ENCODE data around the gene LDLR. TPM values are rescaled to one million over a fixed set of nuclear protein-coding genes. Genes with fewer than 3 reads are reported as not detected.
A peak's percentile ranks its signal among the peaks of the same experiment; 100 is the strongest.

The LDLR gene
- total RNA-seq, 1 donor, result 326 TPM

GRCh38 chr19:11151181-11151580 is 61.9 kb downstream of the LDLR start:
- DNase-seq (ENCODE audit: insufficient read length, low spot score, missing footprints), result peak; percentile 70
- Histone ChIP-seq H3K4me3 (ENCODE audit: insufficient read depth, low read length) (no peak overlapping the region), H3K36me3 (ENCODE audit: insufficient read depth, low read length) (peaks cover 3% of the 10 kb centered on the region), H3K79me2 (ENCODE audit: insufficient read depth, low read length) (peaks cover 38% of the 10 kb centered on the region), H3K4me1 (ENCODE audit: insufficient read depth, low read length) (peaks cover 27% of the 10 kb centered on the region), H3K9me3 (ENCODE audit: low read depth, low read length) (no peaks in the 10 kb centered on the region), H3K4me2 (ENCODE audit: insufficient read depth, low read length) (no peak overlapping the region), H4K20me1 (ENCODE audit: insufficient read depth, low read length) (no peaks in the 10 kb centered on the region), H3K27me3 (ENCODE audit: insufficient read depth, low read length) (no peaks in the 10 kb centered on the region), H2AFZ (ENCODE audit: low read length) (peak overlapping the region; percentile 93), H3K27ac (ENCODE audit: low read depth, low read length) (peak overlapping the region; percentile 82)
- TF ChIP-seq CTCF (IDR thresholded peaks at IDR 0.05; ENCODE audit: extremely low read depth, low read depth, low read length), result no peak

- no peak for TF ChIP-seq CTCF (IDR thresholded peaks at IDR 0.05; ENCODE audit: extremely low read depth, low read depth, low read length)
- H3K27ac ChIP-seq (ENCODE audit: low read depth, low read length), result peak overlapping the region; percentile 84
These were observed 63.2 kb downstream of the LDLR start for GRCh38 chr19:11152318-11153062.

GRCh38 chr19:11154683-11155047 is 65.4 kb downstream of the LDLR start:
- Histone ChIP-seq H2AFZ (ENCODE audit: low read length) (peak overlapping the region; percentile 86), H3K4me1 (ENCODE audit: insufficient read depth, low read length) (peaks cover 32% of the 10 kb centered on the region), H3K9me3 (ENCODE audit: low read depth, low read length) (no peaks in the 10 kb centered on the region), H3K4me2 (ENCODE audit: insufficient read depth, low read length) (peak overlapping the region; percentile 83), H3K4me3 (ENCODE audit: insufficient read depth, low read length) (peak overlapping the region; percentile 88), H3K36me3 (ENCODE audit: insufficient read depth, low read length) (no peaks in the 10 kb centered on the region), H3K27ac (ENCODE audit: low read depth, low read length) (peak overlapping the region; percentile 51), H3K79me2 (ENCODE audit: insufficient read depth, low read length) (peaks cover 34% of the 10 kb centered on the region), H3K27me3 (ENCODE audit: insufficient read depth, low read length) (no peaks in the 10 kb centered on the region), H4K20me1 (ENCODE audit: insufficient read depth, low read length) (no peaks in the 10 kb centered on the region)
- TF ChIP-seq CTCF (IDR thresholded peaks at IDR 0.05; ENCODE audit: extremely low read depth, low read depth, low read length), result no peak
- DNase-seq (ENCODE audit: insufficient read length, low spot score, missing footprints), result no peak

More at GRCh38 chr19:11152318-11153062, 63.2 kb downstream of the LDLR start:
- H3K36me3 ChIP-seq (ENCODE audit: insufficient read depth, low read length), result peaks cover 2% of the 10 kb centered on the region
- DNase-seq (ENCODE audit: insufficient read length, low spot score, missing footprints), result peak; percentile 95
- peaks cover 38% of the 10 kb centered on the region for H3K79me2 ChIP-seq (ENCODE audit: insufficient read depth, low read length)
- no peaks in the 10 kb centered on the region for H3K27me3 ChIP-seq (ENCODE audit: insufficient read depth, low read length)
- no peak overlapping the region for H3K4me2 ChIP-seq (ENCODE audit: insufficient read depth, low read length)
- H3K9me3 ChIP-seq (ENCODE audit: low read depth, low read length), result no peaks in the 10 kb centered on the region
- peak overlapping the region; percentile 71 for H2AFZ ChIP-seq (ENCODE audit: low read length)
- peaks cover 30% of the 10 kb centered on the region for H3K4me1 ChIP-seq (ENCODE audit: insufficient read depth, low read length)
- no peaks in the 10 kb centered on the region for H4K20me1 ChIP-seq (ENCODE audit: insufficient read depth, low read length)
- no peak overlapping the region for H3K4me3 ChIP-seq (ENCODE audit: insufficient read depth, low read length)

GRCh38 chr19:11155373-11156120 is 66.3 kb downstream of the LDLR start, which contains the start of gene SPC24:
TSS of gene SPC24 (minus strand) at chr19:11155782. CDS start at chr19:11155776, 6 bp downstream.
- Histone ChIP-seq H3K4me3 (ENCODE audit: insufficient read depth, low read length) (peak within 1 kb of the TSS; percentile 88), H3K4me2 (ENCODE audit: insufficient read depth, low read length) (peak within 1 kb of the TSS; percentile 83), H2AFZ (ENCODE audit: low read length) (peak within 1 kb of the TSS; percentile 86), H3K27ac (ENCODE audit: low read depth, low read length) (peak within 1 kb of the TSS; percentile 68), H3K9me3 (ENCODE audit: low read depth, low read length) (no peaks in the 10 kb centered on the region), H3K27me3 (ENCODE audit: insufficient read depth, low read length) (no peaks in the 10 kb centered on the region), H3K79me2 (ENCODE audit: insufficient read depth, low read length) (peaks cover 29% of the 10 kb centered on the region), H4K20me1 (ENCODE audit: insufficient read depth, low read length) (no peaks in the 10 kb centered on the region), H3K4me1 (ENCODE audit: insufficient read depth, low read length) (peaks cover 38% of the 10 kb centered on the region), H3K36me3 (ENCODE audit: insufficient read depth, low read length) (no peaks in the 10 kb centered on the region)
- no peak for TF ChIP-seq CTCF (IDR thresholded peaks at IDR 0.05; ENCODE audit: extremely low read depth, low read depth, low read length)
- DNase-seq (ENCODE audit: insufficient read length, low spot score, missing footprints), result peak; percentile 99
